ENCODE results near the gene FFAR2. TPM values are rescaled to one million over a fixed set of nuclear protein-coding genes. Genes with fewer than 3 reads are reported as not detected.

FFAR2 gene
- total RNA-seq, 1 experiment from 2014 or later, result not detected

DNA sequence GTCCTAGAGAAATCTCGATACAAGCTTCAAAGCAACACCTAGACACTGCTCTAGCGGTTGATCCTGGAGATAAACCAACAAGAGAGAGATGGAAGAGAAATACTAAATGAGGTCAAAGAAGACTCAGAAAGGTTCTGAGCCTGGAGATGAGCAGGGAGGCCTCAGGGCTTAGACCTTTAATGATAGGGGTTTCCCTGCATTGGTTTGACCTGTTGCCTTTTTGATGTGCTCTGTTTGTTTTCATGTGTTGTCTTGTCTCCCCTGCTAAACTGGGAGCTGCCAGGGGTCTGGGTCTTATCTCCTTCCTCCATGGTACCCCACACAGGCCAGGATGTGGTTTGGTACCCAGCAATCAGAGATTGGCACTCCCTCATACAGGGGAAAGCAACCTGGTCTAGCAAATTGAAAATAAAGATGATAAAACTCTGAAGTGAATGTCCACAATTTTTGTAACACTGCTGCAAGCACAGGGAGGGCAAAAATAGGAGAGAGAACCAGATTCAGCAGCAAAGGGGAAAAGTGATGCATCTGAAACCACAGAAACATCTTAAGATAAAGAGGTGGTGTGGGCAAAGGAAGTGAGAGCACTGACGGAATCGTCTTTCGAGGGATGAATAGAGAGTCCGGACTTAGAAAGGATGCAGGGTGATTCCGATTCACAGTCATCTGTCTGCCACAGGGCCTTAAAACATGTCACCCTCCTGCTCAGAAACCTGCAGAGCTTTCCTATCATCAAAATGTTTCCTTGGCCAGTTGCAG lies 3.5 kb downstream of the FFAR2 start:
- Mint-ChIP-seq H3K4me1 (peaks cover 21 to 23% of the 10 kb centered on the region in 2 experiments), H3K27me3 (ENCODE audit: low read depth) (peaks cover 32% of the 10 kb centered on the region), H3K36me3 (ENCODE audit: insufficient read depth in 1 of 3, low read depth in 3 of 3) (no peaks in the 10 kb centered on the region), H3K27ac (no peak overlapping the region), H3K9me3 (no peaks in the 10 kb centered on the region), H3K4me3 (no peak overlapping the region)
- H3K23ac ChIP-seq (ENCODE audit: insufficient read length, low read depth, low read length), result no peak overlapping the region
- no peak overlapping the region for H3K18ac ChIP-seq (ENCODE audit: insufficient read length, low read depth, low read length)
- no peaks in the 10 kb centered on the region for H3K23me2 ChIP-seq (ENCODE audit: insufficient read length, low read depth, low read length, poor library complexity, severe bottlenecking)
- peaks cover 2% of the 10 kb centered on the region for H4K20me1 ChIP-seq (ENCODE audit: control insufficient read depth, insufficient read depth, insufficient read length)
- no peak overlapping the region for H2BK120ac ChIP-seq (ENCODE audit: low read depth, low read length, poor library complexity, severe bottlenecking)
- H4K8ac ChIP-seq (replicated peaks; ENCODE audit: insufficient read length, low read depth, low read length), result no peak overlapping the region
- no peak overlapping the region for H2BK12ac ChIP-seq (ENCODE audit: insufficient read length, low read depth, low read length)
- DNase-seq, result no peak
- no peaks in the 10 kb centered on the region for H3K79me2 ChIP-seq (ENCODE audit: insufficient read depth, low read length)
- no peaks in the 10 kb centered on the region for H3K9me3 ChIP-seq (ENCODE audit: control insufficient read depth, low read depth, low read length)
- TF ChIP-seq CTCF (conservative IDR thresholded peaks at IDR 0.05), result no peak
- WGBS (ENCODE audit: extremely low coverage, insufficient read length, low lambda C conversion rate), result no CpG with 5 or more reads among the region's 7 CpGs
- H3K56ac ChIP-seq (ENCODE audit: insufficient read length, low read depth, low read length), result no peak overlapping the region
- H3K27me3 ChIP-seq (ENCODE audit: insufficient read depth, low read length), result no peaks in the 10 kb centered on the region
- no peak overlapping the region for H3K9ac ChIP-seq (ENCODE audit: extremely low read depth, insufficient read length, low read length)
- H2BK20ac ChIP-seq (ENCODE audit: low read depth, low read length, poor library complexity, severe bottlenecking), result no peak overlapping the region
- no peak overlapping the region for H2BK5ac ChIP-seq (ENCODE audit: insufficient read length, low read length)
- no peak overlapping the region for H3K4me2 ChIP-seq (ENCODE audit: insufficient read depth, insufficient read length, low read length)
- no peak overlapping the region for H4K5ac ChIP-seq (ENCODE audit: insufficient read length, low read depth, low read length)
- no peaks in the 10 kb centered on the region for H3K4me1 ChIP-seq (ENCODE audit: insufficient read depth, low read length)
- H3T11ph ChIP-seq (ENCODE audit: low read length), result no peak overlapping the region
- no peak overlapping the region for H3K27ac ChIP-seq (ENCODE audit: insufficient read length, low read depth, low read length)
- H4K91ac ChIP-seq (ENCODE audit: insufficient read length, low read depth, low read length), result no peak overlapping the region
- no peak overlapping the region for H2AFZ ChIP-seq (ENCODE audit: low read length)
- no peak overlapping the region for H3K14ac ChIP-seq (ENCODE audit: insufficient read depth, low read length)
- H2AK5ac ChIP-seq (ENCODE audit: insufficient read length, low read length), result no peak overlapping the region
- H2BK15ac ChIP-seq (ENCODE audit: low read depth, low read length), result no peak overlapping the region
- H3K79me1 ChIP-seq (ENCODE audit: insufficient read depth, low read depth, low read length, poor library complexity, severe bottlenecking), result no peaks in the 10 kb centered on the region
- no peak overlapping the region for H3K4ac ChIP-seq (ENCODE audit: low read depth, low read length)

Measured in H9 (cell line).